Caco-2 (cell line): ENCODE data around the gene GOLGA7B. TPM values are rescaled to one million over a fixed set of nuclear protein-coding genes. Genes with fewer than 3 reads are reported as not detected.

Experiments
- BruUV-seq: library from RNA; stranded (reverse); fragments of 400-500 nt; replicated peaks from 2 replicates; lab custom pipeline; 2021; lab: Mats Ljungman, UMichigan
- CTCF ChIA-PET: fragments of 300-600 bp; sonication (Branson Sonifier 250); formaldehyde crosslinking; loops from one replicate; lab custom pipeline; 2022; ENCODE audit warnings: antibody characterized with exemption; lab: Charles Lee
- POLR2A ChIA-PET: fragments of 300-600 bp; sonication (Branson Sonifier 250); formaldehyde crosslinking; loops from one replicate; lab custom pipeline; 2022; ENCODE audit warnings: antibody characterized with exemption; lab: Charles Lee
- DNase-seq, 2 experiments: peaks; one replicate each; pipeline versions ENCODE4 v3.0.0 to v3.0.0-alpha.2; 2020 to 2022
- H3K27me3 ChIP-seq: replicated peaks from 2 replicates; pipeline ENCODE4 v1.6.0; 2011; ENCODE audit warnings: low read length; ENCODE audit not compliant: control insufficient read depth, insufficient read depth
- H3K36me3 ChIP-seq: 2 replicates; pipeline ENCODE4 v1.5.1; 2011; ENCODE audit warnings: low read length; ENCODE audit not compliant: control insufficient read depth, insufficient read depth
- H3K4me1 ChIP-seq: fragments of 250-450 bp; sonication (Bioruptor Pico); 2 replicates; pipeline ENCODE4 v1.5.1; 2020; ENCODE audit warnings: mild to moderate bottlenecking
- H3K4me3 ChIP-seq: 2 replicates; pipeline ENCODE4 v1.5.1; 2011; ENCODE audit warnings: low read depth, mild to moderate bottlenecking, control low read depth, low read length
- H3K9me3 ChIP-seq: fragments of 250-450 bp; sonication (Bioruptor Pico); 2 replicates; pipeline ENCODE4 v1.5.1; 2020; ENCODE audit warnings: mild to moderate bottlenecking, moderate library complexity
- H3K27ac Mint-ChIP-seq: one replicate; pipeline ENCODE4 v1.8.0; 2022; ENCODE audit warnings: mixed read lengths; ENCODE audit not compliant: unreplicated experiment
- H3K27me3 Mint-ChIP-seq: one replicate; pipeline ENCODE4 v1.8.0; 2022; ENCODE audit warnings: mixed read lengths; ENCODE audit not compliant: insufficient read depth, unreplicated experiment
- H3K36me3 Mint-ChIP-seq: one replicate; pipeline ENCODE4 v1.8.0; 2022; ENCODE audit warnings: mild to moderate bottlenecking, mixed read lengths; ENCODE audit not compliant: insufficient read depth, unreplicated experiment
- H3K4me1 Mint-ChIP-seq: one replicate; pipeline ENCODE4 v1.8.0; 2022; ENCODE audit warnings: low read depth, mixed read lengths; ENCODE audit not compliant: unreplicated experiment
- H3K4me3 Mint-ChIP-seq: one replicate; pipeline ENCODE4 v1.8.0; 2022; ENCODE audit warnings: mild to moderate bottlenecking, moderate library complexity, mixed read lengths; ENCODE audit not compliant: unreplicated experiment
- H3K9me3 Mint-ChIP-seq: one replicate; pipeline ENCODE4 v1.8.0; 2022; ENCODE audit warnings: mixed read lengths; ENCODE audit not compliant: unreplicated experiment
- CTCF ChIP-seq, 2 experiments: fragments of 200-600 bp in 1 of 2; IDR thresholded peaks; 1 replicate in 1 of 2; 2 replicates in 1 of 2; pipeline versions ENCODE4 v1.5.1 to v1.8.0; 2011 to 2022; ENCODE audit warnings: antibody characterized with exemption in 1 of 2, control low read depth in 1 of 2, inconsistent platforms in 1 of 2, low read depth in 1 of 2, low read length in 1 of 2, mild to moderate bottlenecking in 1 of 2, moderate library complexity in 1 of 2; ENCODE audit not compliant: insufficient read depth in 1 of 2, severe bottlenecking in 1 of 2, unreplicated experiment in 1 of 2
- intact Hi-C: fragments of 100-400 bp; cut with micrococcal nuclease; formaldehyde crosslinking; loops from one replicate; pipeline ENCODE4 v1.10.0; 2022; ENCODE audit not compliant: unreplicated experiment
- total RNA-seq: library from RNA; stranded (reverse); gene quantifications from 2 replicates; pipeline ENCODE4 v1.2.3, GENCODE V29; 2022

Gene GOLGA7B
- total RNA-seq, 1 experiment from 2014 or later = 0.36 TPM

GRCh38 chr10:97898429-97898828 lies 48.8 kb downstream of the GOLGA7B start:
- Histone ChIP-seq H3K4me1 (no peaks in the 10 kb centered on the region), H3K27me3 (peaks cover 2% of the 10 kb centered on the region), H3K36me3 (no peaks in the 10 kb centered on the region), H3K4me3 (no peak overlapping the region), H3K9me3 (no peaks in the 10 kb centered on the region)
- H3K4me1 Mint-ChIP-seq = no peaks in the 10 kb centered on the region
- intact Hi-C loops = no loop called here
- no peak for DNase-seq
- CTCF ChIA-PET = no interaction called here
- H3K9me3 Mint-ChIP-seq = no peaks in the 10 kb centered on the region
- TF ChIP-seq CTCF (IDR thresholded peaks at IDR 0.05; ENCODE audit: insufficient read depth in 1 of 2, low read depth in 1 of 2, low read length in 1 of 2, severe bottlenecking in 1 of 2, unreplicated experiment in 1 of 2) = no peak
- no peak overlapping the region for H3K4me3 Mint-ChIP-seq
- no TSS peak for BruUV-seq
- no peaks in the 10 kb centered on the region for H3K36me3 Mint-ChIP-seq
- no peak overlapping the region for H3K27ac Mint-ChIP-seq
- peaks cover 19% of the 10 kb centered on the region for H3K27me3 Mint-ChIP-seq
- POLR2A ChIA-PET = no interaction called here

GRCh38 chr10:97901381-97901780 lies 51.7 kb downstream of the GOLGA7B start:
- no peaks in the 10 kb centered on the region for H3K4me1 ChIP-seq
- no peak overlapping the region for H3K4me3 ChIP-seq
- H3K27ac Mint-ChIP-seq = no peak overlapping the region
- POLR2A ChIA-PET = no interaction called here
- intact Hi-C loops = no loop called here
- no peak for DNase-seq
- peaks cover 2% of the 10 kb centered on the region for H3K27me3 ChIP-seq
- no TSS peak for BruUV-seq
- H3K9me3 ChIP-seq = no peaks in the 10 kb centered on the region
- no peak for TF ChIP-seq CTCF (IDR thresholded peaks at IDR 0.05; ENCODE audit: insufficient read depth in 1 of 2, low read depth in 1 of 2, low read length in 1 of 2, severe bottlenecking in 1 of 2, unreplicated experiment in 1 of 2)
- CTCF ChIA-PET = interaction anchor here (0.5 to 1.4 kb wide), 2 partner anchors 14 to 144 kb away, joined by 3 to 8 read pairs; no protein-coding TSS in a partner anchor
- no peaks in the 10 kb centered on the region for H3K4me1 Mint-ChIP-seq
- no peak overlapping the region for H3K4me3 Mint-ChIP-seq
- H3K36me3 ChIP-seq = no peaks in the 10 kb centered on the region
- H3K36me3 Mint-ChIP-seq = no peaks in the 10 kb centered on the region
- H3K27me3 Mint-ChIP-seq = peaks cover 24% of the 10 kb centered on the region
- no peaks in the 10 kb centered on the region for H3K9me3 Mint-ChIP-seq

GRCh38 chr10:97903128-97904017 lies 53.7 kb downstream of the GOLGA7B start:
- Mint-ChIP-seq H3K9me3 (no peaks in the 10 kb centered on the region), H3K27ac (no peak overlapping the region), H3K27me3 (peaks cover 30% of the 10 kb centered on the region), H3K4me3 (no peak overlapping the region), H3K36me3 (no peaks in the 10 kb centered on the region), H3K4me1 (no peaks in the 10 kb centered on the region)
- TF ChIP-seq CTCF (IDR thresholded peaks at IDR 0.05; ENCODE audit: insufficient read depth in 1 of 2, low read depth in 1 of 2, low read length in 1 of 2, severe bottlenecking in 1 of 2, unreplicated experiment in 1 of 2) = no peak
- H3K36me3 ChIP-seq = no peaks in the 10 kb centered on the region
- H3K4me3 ChIP-seq = no peak overlapping the region
- no peaks in the 10 kb centered on the region for H3K9me3 ChIP-seq
- H3K4me1 ChIP-seq = no peaks in the 10 kb centered on the region
- ChIA-PET POLR2A (interaction anchor here (0.5 kb wide), 1 partner anchor 10 kb away, joined by 3 read pairs; no protein-coding TSS in a partner anchor), CTCF (interaction anchor here (1.5 kb wide), 1 partner anchor 11 kb away, joined by 3 read pairs; no protein-coding TSS in a partner anchor)
- intact Hi-C loops = no loop called here
- DNase-seq = no peak
- no TSS peak for BruUV-seq
- H3K27me3 ChIP-seq = peaks cover 3% of the 10 kb centered on the region
